Erythroblast (primary cell): ENCODE measurements around the gene KPNA6.

ENCODE experiments used
- GATA1 ChIP-seq: IDR thresholded peaks from 2 replicates; pipeline ENCODE4 v1.6.1; 2011; ENCODE audit warnings: low read depth, mild to moderate bottlenecking, control low read depth, low read length, moderate library complexity
- POLR2A ChIP-seq: IDR thresholded peaks from 2 replicates; pipeline ENCODE4 v1.6.1; 2011; ENCODE audit warnings: mild to moderate bottlenecking, low read length

DNA sequence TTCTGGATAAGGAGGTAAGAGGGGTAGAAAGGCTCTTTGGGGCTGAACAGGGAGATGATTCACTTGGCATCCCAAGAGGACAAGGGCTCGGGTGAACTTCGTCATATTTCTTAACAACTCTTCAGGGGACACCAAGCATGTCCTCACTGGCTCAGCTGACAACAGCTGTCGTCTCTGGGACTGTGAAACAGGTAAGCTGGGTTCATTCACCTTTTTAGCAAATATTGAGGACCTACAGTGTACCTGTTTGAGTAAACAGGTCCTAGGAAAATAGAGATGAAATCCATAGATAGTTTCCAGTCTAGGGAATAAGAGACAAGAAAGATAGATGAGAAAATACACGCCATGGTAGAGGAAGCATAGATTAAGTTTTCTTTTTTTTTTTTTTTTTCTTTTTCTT is 116.4 kb downstream of the KPNA6 start:
- TF ChIP-seq POLR2A, result no peak
- no peak for TF ChIP-seq GATA1
